IMR-90 (cell line): ENCODE results near the gene RBFOX1. TPM values are rescaled to one million over a fixed set of nuclear protein-coding genes. Genes with fewer than 3 reads are reported as not detected.

Experiments used
- ATAC-seq: fragments of 200-7000 bp; cut with Tn5 transposase; 2 replicates; pipeline ENCODE4 v1.9.1; 2020; ENCODE audit warnings: low read depth, mild to moderate bottlenecking, moderate library complexity
- BruUV-seq: library from RNA; stranded (reverse); fragments of 400-500 nt; replicated peaks from 2 replicates; lab custom pipeline; 2021; lab: Mats Ljungman, UMichigan
- CTCF ChIA-PET: fragments of 300-600 bp; formaldehyde crosslinking; extraction: SDS; loops from one replicate; lab custom pipeline; 2021; ENCODE audit warnings: antibody characterized with exemption; lab: Yijun Ruan, JAX
- POLR2A ChIA-PET: fragments of 300-600 bp; sonication (Branson Sonifier 250); formaldehyde crosslinking; loops from one replicate; lab custom pipeline; 2022; ENCODE audit warnings: antibody characterized with exemption; ENCODE audit not compliant: unreplicated experiment; lab: Charles Lee
- DNase-seq: peaks from one replicate; pipeline ENCODE4 v3.0.0; 2013
- H2AFZ ChIP-seq: replicated peaks from 2 replicates; pipeline ENCODE3; 2013; ENCODE audit warnings: low read length, mild to moderate bottlenecking; ENCODE audit not compliant: poor library complexity
- H2AK5ac ChIP-seq: 2 replicates; pipeline ENCODE4 v1.6.1; 2013; ENCODE audit warnings: low read depth, low read length, inconsistent platforms
- H2AK9ac ChIP-seq: replicated peaks from 2 replicates; pipeline ENCODE3; 2013; ENCODE audit warnings: mild to moderate bottlenecking, low read depth, low read length, moderate library complexity; ENCODE audit not compliant: poor library complexity
- H2BK120ac ChIP-seq: 2 replicates; pipeline ENCODE4 v1.6.1; 2013; ENCODE audit warnings: low read depth, low read length, inconsistent platforms
- H2BK15ac ChIP-seq: 3 replicates; pipeline ENCODE4 v1.6.1; 2013; ENCODE audit warnings: low read depth, low read length, inconsistent platforms
- H2BK20ac ChIP-seq: 2 replicates; pipeline ENCODE4 v1.6.1; 2013; ENCODE audit warnings: low read depth, mild to moderate bottlenecking, inconsistent platforms, low read length, moderate library complexity
- H2BK5ac ChIP-seq: 2 replicates; pipeline ENCODE4 v1.6.1; 2013; ENCODE audit warnings: mild to moderate bottlenecking, low read depth, low read length, inconsistent platforms; ENCODE audit not compliant: poor library complexity, severe bottlenecking
- H3K14ac ChIP-seq: replicated peaks from 2 replicates; pipeline ENCODE4 v1.6.1; 2013; ENCODE audit warnings: low read depth, low read length, inconsistent platforms
- H3K18ac ChIP-seq: 2 replicates; pipeline ENCODE4 v1.6.1; 2013; ENCODE audit warnings: low read depth, low read length, control low read depth
- H3K23ac ChIP-seq: 2 replicates; pipeline ENCODE4 v1.6.1; 2013; ENCODE audit warnings: low read depth, low read length, inconsistent platforms
- H3K27ac ChIP-seq: 2 replicates; pipeline ENCODE4 v1.5.1; 2013; ENCODE audit warnings: mild to moderate bottlenecking, control low read depth, low read length; ENCODE audit not compliant: insufficient read depth
- H3K27me3 ChIP-seq: 2 replicates; pipeline ENCODE4 v1.6.1; 2013; ENCODE audit warnings: low read length; ENCODE audit not compliant: control insufficient read depth, insufficient read depth
- H3K36me3 ChIP-seq: 2 replicates; pipeline ENCODE4 v1.6.1; 2013; ENCODE audit warnings: low read length, mixed read lengths; ENCODE audit not compliant: control insufficient read depth, insufficient read depth
- H3K4ac ChIP-seq: 2 replicates; pipeline ENCODE4 v1.6.1; 2013; ENCODE audit warnings: low read depth, low read length, inconsistent platforms
- H3K4me1 ChIP-seq: 2 replicates; pipeline ENCODE4 v1.6.1; 2013; ENCODE audit warnings: low read length, mixed read lengths; ENCODE audit not compliant: control insufficient read depth, insufficient read depth
- H3K4me2 ChIP-seq: 2 replicates; pipeline ENCODE4 v1.6.1; 2013; ENCODE audit warnings: low read depth, mild to moderate bottlenecking, control low read depth, low read length, moderate library complexity
- H3K4me3 ChIP-seq: 2 replicates; pipeline ENCODE4 v1.5.1; 2013; ENCODE audit warnings: low read depth, mild to moderate bottlenecking, control low read depth, low read length, moderate library complexity; ENCODE audit not compliant: insufficient read depth
- H3K56ac ChIP-seq: 2 replicates; pipeline ENCODE4 v1.6.1; 2013; ENCODE audit warnings: low read length, inconsistent platforms; ENCODE audit not compliant: insufficient read depth; ENCODE audit errors: extremely low read depth
- H3K79me1 ChIP-seq, 2 experiments: 2 replicates each; pipeline ENCODE4 v1.6.1; 2013; ENCODE audit warnings: low read length in 2 of 2, inconsistent platforms in 1 of 2, low read depth in 1 of 2
- H3K9ac ChIP-seq: 2 replicates; pipeline ENCODE4 v1.6.1; 2013; ENCODE audit warnings: low read depth, low read length, control low read depth
- H3K9me1 ChIP-seq: 2 replicates; pipeline ENCODE4 v1.6.1; 2013; ENCODE audit warnings: low read length, inconsistent platforms; ENCODE audit not compliant: insufficient read depth
- H3K9me3 ChIP-seq: 2 replicates; pipeline ENCODE4 v1.6.1; 2013; ENCODE audit warnings: low read length; ENCODE audit not compliant: control insufficient read depth, insufficient read depth
- H4K20me1 ChIP-seq: 2 replicates; pipeline ENCODE4 v1.6.1; 2013; ENCODE audit warnings: low read length, inconsistent platforms; ENCODE audit not compliant: insufficient read depth
- H4K5ac ChIP-seq: 2 replicates; pipeline ENCODE4 v1.6.1; 2013; ENCODE audit warnings: mild to moderate bottlenecking, low read depth, low read length, control low read depth
- H4K8ac ChIP-seq, 2 experiments: 2 replicates each; pipeline ENCODE4 v1.6.1; 2013; ENCODE audit warnings: low read depth in 2 of 2, low read length in 2 of 2, control low read depth in 1 of 2, inconsistent platforms in 1 of 2
- H4K91ac ChIP-seq: 2 replicates; pipeline ENCODE4 v1.6.1; 2013; ENCODE audit warnings: low read depth, low read length, inconsistent platforms; ENCODE audit not compliant: insufficient read depth
- CHD1 ChIP-seq: IDR thresholded peaks from 2 replicates; pipeline ENCODE4 v1.6.1; 2012; ENCODE audit warnings: low read depth, low read length, improper control_type of control experiment
- FOS ChIP-seq: fragments of 150-350 bp; IDR thresholded peaks from 2 replicates; pipeline ENCODE4 v1.6.1; 2016; ENCODE audit warnings: low read depth, low read length
- MAFK ChIP-seq: IDR thresholded peaks from 2 replicates; pipeline ENCODE4 v1.6.1; 2012; ENCODE audit warnings: low read depth, low read length, improper control_type of control experiment
- MAZ ChIP-seq: IDR thresholded peaks from 2 replicates; pipeline ENCODE4 v1.6.1; 2012; ENCODE audit warnings: low read depth, mild to moderate bottlenecking, low read length, improper control_type of control experiment, moderate library complexity, borderline replicate concordance
- POLR2A ChIP-seq: IDR thresholded peaks from 2 replicates; pipeline ENCODE4 v1.6.1; 2012; ENCODE audit warnings: mild to moderate bottlenecking, low read depth, low read length
- RFX5 ChIP-seq: IDR thresholded peaks from 2 replicates; pipeline ENCODE4 v1.8.0; 2012; ENCODE audit warnings: low read depth, mild to moderate bottlenecking, low read length, moderate library complexity
- SMC3 ChIP-seq: fragments of 150-350 bp; IDR thresholded peaks from 2 replicates; pipeline ENCODE4 v1.6.1; 2016; ENCODE audit warnings: low read depth, mild to moderate bottlenecking, antibody characterized with exemption, low read length, moderate library complexity
- WGBS, 2 experiments: methylation state at CpG; one replicate each; pipeline versions ENCODE4 v1.1.5 to v1.1.7; 2013; ENCODE audit warnings: missing lambda C conversion rate in 2 of 2; ENCODE audit not compliant: insufficient read length in 1 of 2; ENCODE audit errors: extremely low coverage in 2 of 2; 5-methylcytosine and 5-hydroxymethylcytosine counted together
- dilution Hi-C: fragments of 300-500 bp; cut with HindIII; formaldehyde crosslinking; loops from one replicate; pipeline ENCODE4 v1.14.3; 2018; ENCODE audit warnings: low sequenced_read_pairs; ENCODE audit not compliant: unreplicated experiment
- in situ Hi-C: fragments of 300-500 bp; cut with MboI; formaldehyde crosslinking; loops from 3 replicates; pipeline ENCODE4 v1.14.3; 2019; ENCODE audit warnings: low sequenced_read_pairs, inconsistent platforms, mixed read lengths
- intact Hi-C: fragments of 100-400 bp; cut with micrococcal nuclease; formaldehyde crosslinking; loops from 2 replicates; pipeline ENCODE4 v1.10.0; 2022
- polyA plus RNA-seq, 3 experiments: library from polyadenylated mRNA; depleted of rRNA; stranded (reverse); fragments of >200 nt; gene quantifications; 2 replicates each; pipeline ENCODE4 v1.2.3, GENCODE V29; 2012; ENCODE audit warnings: low replicate concordance in 1 of 3
- total RNA-seq: library from RNA; depleted of rRNA; stranded (reverse); fragments of >200 nt; gene quantifications from 2 replicates; pipeline ENCODE4 v1.2.3, GENCODE V29; 2012
- TF ChIP-seq, protein P1 (sequence below): fragments of 150-350 bp; IDR thresholded peaks from 2 replicates; pipeline ENCODE4 v1.6.1; 2016; ENCODE audit warnings: low read depth, mild to moderate bottlenecking, low read length, moderate library complexity, borderline replicate concordance
- TF ChIP-seq, protein P2 (sequence below): fragments of 150-350 bp; IDR thresholded peaks from 2 replicates; pipeline ENCODE4 v1.6.1; 2017; ENCODE audit warnings: mild to moderate bottlenecking, antibody characterized with exemption, low read length, low read depth
- TF ChIP-seq, protein P3 (sequence below): conservative IDR thresholded peaks from 2 replicates; pipeline ENCODE4 v1.5.1; 2012; ENCODE audit warnings: mild to moderate bottlenecking, low read depth, low read length, improper control_type of control experiment

Gene RBFOX1
- total and polyA plus RNA-seq, 2 of the 4 experiments (the other 2 are of a cell fraction), result not detected

DNA sequence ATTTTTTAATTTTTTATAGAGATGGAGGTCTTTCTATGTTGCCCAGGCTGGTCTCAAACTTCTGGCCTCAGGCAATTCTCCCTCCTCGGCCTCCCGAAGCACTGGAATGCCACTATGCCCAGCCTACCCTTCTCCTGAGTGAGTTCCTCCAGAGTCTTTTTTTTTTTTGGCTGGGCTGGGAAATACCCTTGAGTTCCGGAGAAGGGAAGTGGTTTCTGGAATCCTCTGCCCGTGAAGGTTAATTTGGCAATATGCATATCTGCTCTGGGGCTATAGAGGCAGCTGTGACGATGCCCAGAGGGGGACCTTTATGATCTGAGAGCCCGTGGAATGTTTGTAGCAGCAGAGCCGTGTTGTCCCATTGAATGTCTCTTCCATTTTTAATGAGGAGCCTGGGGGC, 217.5 kb downstream of the RBFOX1 start:
- Histone ChIP-seq H3K27me3 (no peaks in the 10 kb centered on the region), H3K4me3 (no peak overlapping the region), H3K9ac (no peak overlapping the region), H4K8ac (no peak overlapping the region), H2BK20ac (no peak overlapping the region), H3K4ac (no peak overlapping the region), H3K9me3 (peaks cover 13% of the 10 kb centered on the region), H3K27ac (no peak overlapping the region), H3K23ac (no peak overlapping the region), H4K5ac (no peak overlapping the region), H2BK15ac (no peak overlapping the region), H3K56ac (no peak overlapping the region), H3K4me1 (no peaks in the 10 kb centered on the region), H3K4me2 (no peak overlapping the region), H2BK5ac (no peak overlapping the region), H3K36me3 (no peaks in the 10 kb centered on the region), H2AK9ac (no peak overlapping the region), H2AFZ (no peak overlapping the region), H3K9me1 (no peaks in the 10 kb centered on the region), H4K91ac (no peak overlapping the region), H3K14ac (no peak overlapping the region), H2AK5ac (no peak overlapping the region), H2BK120ac (no peak overlapping the region), H4K20me1 (no peaks in the 10 kb centered on the region), H3K79me1 (no peaks in the 10 kb centered on the region), H3K18ac (no peak overlapping the region)
- no TSS peak for BruUV-seq
- intact Hi-C loops, result no loop called here
- ChIA-PET POLR2A (no interaction called here), CTCF (no interaction called here)
- WGBS, 2 experiments, result 70% methylated on average over 2 of the region's 7 CpGs; no CpG with 5 or more reads in 1 of the 2 experiments
- TF ChIP-seq, protein P1, sequence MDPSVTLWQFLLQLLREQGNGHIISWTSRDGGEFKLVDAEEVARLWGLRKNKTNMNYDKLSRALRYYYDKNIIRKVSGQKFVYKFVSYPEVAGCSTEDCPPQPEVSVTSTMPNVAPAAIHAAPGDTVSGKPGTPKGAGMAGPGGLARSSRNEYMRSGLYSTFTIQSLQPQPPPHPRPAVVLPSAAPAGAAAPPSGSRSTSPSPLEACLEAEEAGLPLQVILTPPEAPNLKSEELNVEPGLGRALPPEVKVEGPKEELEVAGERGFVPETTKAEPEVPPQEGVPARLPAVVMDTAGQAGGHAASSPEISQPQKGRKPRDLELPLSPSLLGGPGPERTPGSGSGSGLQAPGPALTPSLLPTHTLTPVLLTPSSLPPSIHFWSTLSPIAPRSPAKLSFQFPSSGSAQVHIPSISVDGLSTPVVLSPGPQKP, result no peak
- TF ChIP-seq RFX5 (no peak), MAZ (no peak), FOS (no peak), POLR2A (no peak), SMC3 (no peak), CHD1 (no peak), MAFK (no peak)
- TF ChIP-seq, protein P2, sequence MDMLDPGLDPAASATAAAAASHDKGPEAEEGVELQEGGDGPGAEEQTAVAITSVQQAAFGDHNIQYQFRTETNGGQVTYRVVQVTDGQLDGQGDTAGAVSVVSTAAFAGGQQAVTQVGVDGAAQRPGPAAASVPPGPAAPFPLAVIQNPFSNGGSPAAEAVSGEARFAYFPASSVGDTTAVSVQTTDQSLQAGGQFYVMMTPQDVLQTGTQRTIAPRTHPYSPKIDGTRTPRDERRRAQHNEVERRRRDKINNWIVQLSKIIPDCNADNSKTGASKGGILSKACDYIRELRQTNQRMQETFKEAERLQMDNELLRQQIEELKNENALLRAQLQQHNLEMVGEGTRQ, result no peak
- TF ChIP-seq, protein P3, sequence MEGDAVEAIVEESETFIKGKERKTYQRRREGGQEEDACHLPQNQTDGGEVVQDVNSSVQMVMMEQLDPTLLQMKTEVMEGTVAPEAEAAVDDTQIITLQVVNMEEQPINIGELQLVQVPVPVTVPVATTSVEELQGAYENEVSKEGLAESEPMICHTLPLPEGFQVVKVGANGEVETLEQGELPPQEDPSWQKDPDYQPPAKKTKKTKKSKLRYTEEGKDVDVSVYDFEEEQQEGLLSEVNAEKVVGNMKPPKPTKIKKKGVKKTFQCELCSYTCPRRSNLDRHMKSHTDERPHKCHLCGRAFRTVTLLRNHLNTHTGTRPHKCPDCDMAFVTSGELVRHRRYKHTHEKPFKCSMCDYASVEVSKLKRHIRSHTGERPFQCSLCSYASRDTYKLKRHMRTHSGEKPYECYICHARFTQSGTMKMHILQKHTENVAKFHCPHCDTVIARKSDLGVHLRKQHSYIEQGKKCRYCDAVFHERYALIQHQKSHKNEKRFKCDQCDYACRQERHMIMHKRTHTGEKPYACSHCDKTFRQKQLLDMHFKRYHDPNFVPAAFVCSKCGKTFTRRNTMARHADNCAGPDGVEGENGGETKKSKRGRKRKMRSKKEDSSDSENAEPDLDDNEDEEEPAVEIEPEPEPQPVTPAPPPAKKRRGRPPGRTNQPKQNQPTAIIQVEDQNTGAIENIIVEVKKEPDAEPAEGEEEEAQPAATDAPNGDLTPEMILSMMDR, result no peak
- dilution Hi-C loops, result no loop called here
- ATAC-seq (no peak), DNase-seq (no peak)
- in situ Hi-C loops, result no loop called here
